KMS-11 (cell line): ENCODE results near the gene TAGAP.

Source experiments
- H2AFZ ChIP-seq: fragments of 200-600 bp; sonication (generic); 2 replicates; pipeline ENCODE4 v1.6.1; 2016; ENCODE audit warnings: antibody characterized with exemption, mixed run types, low read depth
- H3K27ac ChIP-seq: fragments of 200-600 bp; sonication (generic); 2 replicates; pipeline ENCODE4 v1.6.1; 2016; ENCODE audit warnings: mild to moderate bottlenecking, mixed run types
- H3K27me3 ChIP-seq: fragments of 200-600 bp; sonication (generic); 2 replicates; pipeline ENCODE4 v1.6.1; 2017; ENCODE audit warnings: mild to moderate bottlenecking, low read depth, mixed run types, moderate library complexity; ENCODE audit not compliant: insufficient read depth
- H3K36me3 ChIP-seq: fragments of 200-600 bp; sonication (generic); 2 replicates; pipeline ENCODE4 v1.6.1; 2017; ENCODE audit warnings: mild to moderate bottlenecking, mixed run types; ENCODE audit not compliant: insufficient read depth
- H3K4me1 ChIP-seq: fragments of 200-600 bp; sonication (generic); 2 replicates; pipeline ENCODE4 v1.6.1; 2016; ENCODE audit warnings: mild to moderate bottlenecking, low read depth, mixed run types; ENCODE audit not compliant: poor library complexity, severe bottlenecking
- H3K4me2 ChIP-seq: fragments of 200-600 bp; sonication (generic); 2 replicates; pipeline ENCODE4 v1.7.0; 2016; ENCODE audit warnings: mild to moderate bottlenecking, mixed run types
- H3K4me3 ChIP-seq: fragments of 200-600 bp; sonication (generic); IDR thresholded peaks from 2 replicates; pipeline ENCODE4 v1.6.1; 2017; ENCODE audit warnings: low read depth, low read length, mixed read lengths; ENCODE audit not compliant: insufficient read depth
- H3K79me2 ChIP-seq: fragments of 200-600 bp; sonication (generic); 2 replicates; pipeline ENCODE4 v1.6.1; 2016; ENCODE audit warnings: low read depth, mixed run types; ENCODE audit not compliant: insufficient read depth
- H3K9ac ChIP-seq: fragments of 200-600 bp; sonication (generic); 2 replicates; pipeline ENCODE4 v1.6.1; 2016; ENCODE audit warnings: mild to moderate bottlenecking, mixed run types
- H4K20me1 ChIP-seq: fragments of 200-600 bp; sonication (generic); 2 replicates; pipeline ENCODE4 v1.6.1; 2016; ENCODE audit warnings: mild to moderate bottlenecking, mixed run types; ENCODE audit not compliant: insufficient read depth
- TF ChIP-seq, protein P1 (sequence below): fragments of 200-600 bp; sonication (generic); conservative IDR thresholded peaks from 2 replicates; pipeline ENCODE4 v1.6.1; 2017; ENCODE audit warnings: low read depth, mild to moderate bottlenecking, antibody characterized with exemption, low read length, moderate library complexity, mixed read lengths

Gene TAGAP

DNA sequence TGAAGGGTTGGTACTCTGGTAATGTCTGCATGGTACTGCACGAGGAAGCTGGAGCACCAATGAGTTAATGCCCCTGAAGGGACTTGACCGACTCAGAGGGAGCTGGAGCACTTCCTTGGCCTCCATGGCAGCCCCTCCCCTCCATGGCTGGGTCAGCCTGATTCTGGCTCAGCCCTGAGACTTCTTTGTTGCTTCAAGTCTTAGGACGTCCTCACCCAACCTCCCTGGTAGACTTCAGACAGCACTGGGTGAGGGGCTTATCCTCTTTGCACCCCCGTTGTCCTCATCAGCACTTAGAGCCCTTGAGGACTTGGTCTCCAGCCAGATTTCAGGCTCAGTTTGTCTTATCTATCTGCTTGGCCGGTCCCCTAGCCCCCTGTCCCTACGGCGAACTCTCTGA is 16.4 kb upstream of the TAGAP start:
- TF ChIP-seq, protein P1, sequence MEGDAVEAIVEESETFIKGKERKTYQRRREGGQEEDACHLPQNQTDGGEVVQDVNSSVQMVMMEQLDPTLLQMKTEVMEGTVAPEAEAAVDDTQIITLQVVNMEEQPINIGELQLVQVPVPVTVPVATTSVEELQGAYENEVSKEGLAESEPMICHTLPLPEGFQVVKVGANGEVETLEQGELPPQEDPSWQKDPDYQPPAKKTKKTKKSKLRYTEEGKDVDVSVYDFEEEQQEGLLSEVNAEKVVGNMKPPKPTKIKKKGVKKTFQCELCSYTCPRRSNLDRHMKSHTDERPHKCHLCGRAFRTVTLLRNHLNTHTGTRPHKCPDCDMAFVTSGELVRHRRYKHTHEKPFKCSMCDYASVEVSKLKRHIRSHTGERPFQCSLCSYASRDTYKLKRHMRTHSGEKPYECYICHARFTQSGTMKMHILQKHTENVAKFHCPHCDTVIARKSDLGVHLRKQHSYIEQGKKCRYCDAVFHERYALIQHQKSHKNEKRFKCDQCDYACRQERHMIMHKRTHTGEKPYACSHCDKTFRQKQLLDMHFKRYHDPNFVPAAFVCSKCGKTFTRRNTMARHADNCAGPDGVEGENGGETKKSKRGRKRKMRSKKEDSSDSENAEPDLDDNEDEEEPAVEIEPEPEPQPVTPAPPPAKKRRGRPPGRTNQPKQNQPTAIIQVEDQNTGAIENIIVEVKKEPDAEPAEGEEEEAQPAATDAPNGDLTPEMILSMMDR = no peak
- no peak overlapping the region for H3K9ac ChIP-seq
- H3K27ac ChIP-seq = no peak overlapping the region
- no peak overlapping the region for H2AFZ ChIP-seq
- H3K79me2 ChIP-seq = no peaks in the 10 kb centered on the region
- H3K4me3 ChIP-seq = no peak overlapping the region
- H4K20me1 ChIP-seq = no peaks in the 10 kb centered on the region
- no peak overlapping the region for H3K4me2 ChIP-seq
- H3K4me1 ChIP-seq = no peaks in the 10 kb centered on the region
- H3K36me3 ChIP-seq = no peaks in the 10 kb centered on the region
- no peaks in the 10 kb centered on the region for H3K27me3 ChIP-seq

DNA sequence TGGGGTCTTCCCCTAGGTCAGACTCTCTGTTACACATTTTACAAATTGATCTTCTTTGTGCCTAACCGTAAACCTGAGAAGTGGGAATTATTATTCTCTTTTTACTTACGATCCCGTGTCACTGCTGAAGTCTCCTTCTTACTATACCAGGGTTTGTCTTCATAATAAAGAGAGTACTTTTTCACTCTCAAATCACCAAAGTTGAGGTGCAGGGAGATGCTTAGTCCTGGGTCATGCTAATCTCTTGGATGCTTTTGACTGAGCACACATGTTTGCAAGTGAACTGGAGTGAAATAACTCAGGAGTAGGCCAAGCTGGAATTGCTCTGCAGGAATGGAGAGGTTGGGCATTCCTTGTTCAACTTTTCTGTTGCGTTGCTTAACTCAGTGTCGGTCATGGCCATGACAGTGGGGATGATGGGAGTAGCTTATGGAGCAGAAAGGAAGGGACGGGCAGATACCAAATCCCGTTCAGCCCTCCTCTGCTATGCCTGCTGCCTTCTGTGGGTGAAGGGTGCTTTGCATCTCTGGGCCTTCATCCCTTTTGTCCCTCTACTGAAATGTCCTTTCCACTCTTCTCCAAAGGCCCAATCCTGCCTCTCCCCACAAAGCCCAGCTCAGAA is 15.2 kb upstream of the TAGAP start:
- no peak overlapping the region for H3K27ac ChIP-seq
- no peaks in the 10 kb centered on the region for H4K20me1 ChIP-seq
- no peaks in the 10 kb centered on the region for H3K79me2 ChIP-seq
- H2AFZ ChIP-seq = no peak overlapping the region
- no peak overlapping the region for H3K4me3 ChIP-seq
- TF ChIP-seq, protein P1 = no peak
- no peak overlapping the region for H3K4me2 ChIP-seq
- no peaks in the 10 kb centered on the region for H3K27me3 ChIP-seq
- H3K36me3 ChIP-seq = no peaks in the 10 kb centered on the region
- no peak overlapping the region for H3K9ac ChIP-seq
- H3K4me1 ChIP-seq = no peaks in the 10 kb centered on the region

DNA sequence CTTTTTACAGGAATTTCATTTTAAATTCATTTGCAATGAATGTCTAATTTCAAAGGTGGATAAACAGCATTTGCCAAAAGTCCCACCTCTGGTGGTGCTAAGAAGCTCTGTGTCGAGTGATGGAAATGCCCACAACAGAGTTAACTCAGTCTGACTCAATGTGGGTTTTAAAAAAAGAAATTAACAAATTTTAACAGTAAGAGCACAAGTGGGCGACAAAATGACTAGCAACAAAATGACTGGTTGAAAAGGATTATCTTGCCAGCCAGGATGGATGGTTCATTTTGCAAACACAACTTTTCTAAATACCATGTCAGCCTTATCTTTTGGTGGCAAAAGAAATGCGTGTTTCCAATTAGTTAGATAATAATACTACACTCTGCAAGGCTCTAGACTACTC is 14.3 kb upstream of the TAGAP start:
- Histone ChIP-seq H3K27me3 (no peaks in the 10 kb centered on the region), H3K79me2 (no peaks in the 10 kb centered on the region), H3K4me3 (no peak overlapping the region), H3K36me3 (no peaks in the 10 kb centered on the region), H2AFZ (no peak overlapping the region), H3K4me2 (no peak overlapping the region), H3K4me1 (no peaks in the 10 kb centered on the region), H3K27ac (no peak overlapping the region), H3K9ac (no peak overlapping the region), H4K20me1 (no peaks in the 10 kb centered on the region)
- TF ChIP-seq, protein P1 = no peak

DNA sequence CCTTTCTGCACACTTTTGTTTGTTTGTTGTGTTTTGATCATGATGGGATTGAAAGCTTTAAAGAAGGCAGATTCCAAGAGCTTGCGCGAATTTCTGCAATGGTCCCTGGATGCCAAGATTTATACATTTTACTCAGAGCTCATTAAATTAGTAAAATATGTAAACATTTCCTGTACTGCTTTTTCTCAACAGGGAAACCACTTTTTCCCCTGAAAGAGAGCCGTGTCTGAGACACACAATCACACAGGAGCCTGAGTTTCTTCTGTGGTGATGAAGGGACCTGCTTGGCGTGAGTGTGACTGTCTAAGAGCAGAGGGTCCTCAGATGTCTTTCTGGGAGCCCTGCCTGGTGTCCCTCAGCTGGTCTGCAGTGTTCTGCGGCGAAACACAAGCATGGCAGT is 12.1 kb upstream of the TAGAP start:
- Histone ChIP-seq H3K27me3 (no peaks in the 10 kb centered on the region), H3K4me3 (no peak overlapping the region), H3K9ac (no peak overlapping the region), H3K79me2 (no peaks in the 10 kb centered on the region), H2AFZ (no peak overlapping the region), H3K36me3 (no peaks in the 10 kb centered on the region), H3K27ac (no peak overlapping the region), H3K4me2 (no peak overlapping the region), H4K20me1 (no peaks in the 10 kb centered on the region), H3K4me1 (no peaks in the 10 kb centered on the region)
- TF ChIP-seq, protein P1 = no peak
